Peyer's patch (tissue), 4 donors: ENCODE results near the gene OMA1.

ENCODE experiments used
- POLR2A ChIP-seq, 2 donors: fragments of 450-650 bp; IDR thresholded peaks; one replicate each; pipeline ENCODE4 v1.5.1; 2017; ENCODE audit warnings: antibody characterized with exemption in 2 of 2, mild to moderate bottlenecking in 2 of 2, moderate library complexity in 2 of 2
- TF ChIP-seq, protein P1 (sequence below), 6 experiments: fragments of 450-650 bp in 4 of 6; fragments of 200-600 bp in 2 of 6; sonication (generic) in 1 of 6; IDR thresholded peaks; one replicate each; pipeline ENCODE4 v1.5.1; 2017 to 2019; ENCODE audit warnings: antibody characterized with exemption in 6 of 6, mild to moderate bottlenecking in 3 of 6, moderate library complexity in 1 of 6

GRCh38 chr1:58451560-58452191 lies 94.8 kb downstream of the OMA1 start:
- TF ChIP-seq, protein P1, sequence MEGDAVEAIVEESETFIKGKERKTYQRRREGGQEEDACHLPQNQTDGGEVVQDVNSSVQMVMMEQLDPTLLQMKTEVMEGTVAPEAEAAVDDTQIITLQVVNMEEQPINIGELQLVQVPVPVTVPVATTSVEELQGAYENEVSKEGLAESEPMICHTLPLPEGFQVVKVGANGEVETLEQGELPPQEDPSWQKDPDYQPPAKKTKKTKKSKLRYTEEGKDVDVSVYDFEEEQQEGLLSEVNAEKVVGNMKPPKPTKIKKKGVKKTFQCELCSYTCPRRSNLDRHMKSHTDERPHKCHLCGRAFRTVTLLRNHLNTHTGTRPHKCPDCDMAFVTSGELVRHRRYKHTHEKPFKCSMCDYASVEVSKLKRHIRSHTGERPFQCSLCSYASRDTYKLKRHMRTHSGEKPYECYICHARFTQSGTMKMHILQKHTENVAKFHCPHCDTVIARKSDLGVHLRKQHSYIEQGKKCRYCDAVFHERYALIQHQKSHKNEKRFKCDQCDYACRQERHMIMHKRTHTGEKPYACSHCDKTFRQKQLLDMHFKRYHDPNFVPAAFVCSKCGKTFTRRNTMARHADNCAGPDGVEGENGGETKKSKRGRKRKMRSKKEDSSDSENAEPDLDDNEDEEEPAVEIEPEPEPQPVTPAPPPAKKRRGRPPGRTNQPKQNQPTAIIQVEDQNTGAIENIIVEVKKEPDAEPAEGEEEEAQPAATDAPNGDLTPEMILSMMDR (IDR thresholded peaks at IDR 0.05), result no peak
- no peak for TF ChIP-seq POLR2A (IDR thresholded peaks at IDR 0.05)
